NB4 (cell line): ENCODE results near the gene SRC.

Experiments used
- CTCF ChIP-seq: IDR thresholded peaks from one replicate; pipeline ENCODE4 v1.5.1; 2012; ENCODE audit warnings: low read depth, low read length
- POLR2A ChIP-seq: IDR thresholded peaks from 2 replicates; pipeline ENCODE4 v1.6.1; 2011; ENCODE audit warnings: mild to moderate bottlenecking; ENCODE audit not compliant: insufficient read length; ENCODE audit errors: extremely low read depth

GRCh38 chr20:37345339-37346235 is at the start of gene SRC:
- no peak for TF ChIP-seq CTCF
- no peak for TF ChIP-seq POLR2A
